CD8-positive, alpha-beta memory T cell (primary cell): Measurements from ENCODE around the gene CYP27A1. TPM values are rescaled to one million over a fixed set of nuclear protein-coding genes. Genes with fewer than 3 reads are reported as not detected.

Experiments used
- CTCF ChIA-PET: fragments of 350-600 bp; sonication (Branson Sonifier 250); formaldehyde crosslinking; loops from one replicate; lab custom pipeline; 2021; ENCODE audit warnings: antibody characterized with exemption; lab: Charles Lee
- POLR2A ChIA-PET: fragments of 350-600 bp; sonication (Branson Sonifier 250); formaldehyde crosslinking; loops from one replicate; lab custom pipeline; 2021; ENCODE audit warnings: antibody characterized with exemption; lab: Charles Lee
- DNase-seq, 5 donors: peaks; one replicate each; pipeline versions ENCODE4 v3.0.0 to v3.0.0-alpha.2; 2020 to 2022; ENCODE audit warnings: mixed read lengths in 1 of 5
- H3K27ac ChIP-seq: one replicate; pipeline ENCODE4 v1.7.0; 2013; ENCODE audit warnings: low read depth, mild to moderate bottlenecking, low read length, moderate library complexity
- H3K27me3 ChIP-seq: 2 replicates; pipeline ENCODE4 v1.7.0; 2013; ENCODE audit warnings: low read length, mild to moderate bottlenecking; ENCODE audit not compliant: insufficient read depth, poor library complexity, severe bottlenecking
- H3K36me3 ChIP-seq: 2 replicates; pipeline ENCODE4 v1.7.0; 2013; ENCODE audit warnings: mild to moderate bottlenecking, low read length, moderate library complexity; ENCODE audit not compliant: insufficient read depth
- H3K4me1 ChIP-seq: 2 replicates; pipeline ENCODE4 v1.7.0; 2013; ENCODE audit warnings: mild to moderate bottlenecking, low read length, moderate library complexity; ENCODE audit not compliant: insufficient read depth
- H3K4me3 ChIP-seq: 2 replicates; pipeline ENCODE4 v1.7.0; 2013; ENCODE audit warnings: mild to moderate bottlenecking, low read length
- H3K9me3 ChIP-seq: 2 replicates; pipeline ENCODE4 v1.7.0; 2013; ENCODE audit warnings: mild to moderate bottlenecking, low read length
- H3K27ac Mint-ChIP-seq, 8 donors: one replicate each; pipeline ENCODE4 v1.8.0; 2020 to 2021; ENCODE audit warnings: mixed read lengths in 8 of 8, mild to moderate bottlenecking in 6 of 8, inconsistent platforms in 3 of 8, moderate library complexity in 3 of 8
- H3K27me3 Mint-ChIP-seq, 2 donors: one replicate each; pipeline ENCODE4 v1.8.0; 2020 to 2021; ENCODE audit warnings: mixed read lengths in 2 of 2, mild to moderate bottlenecking in 1 of 2, moderate library complexity in 1 of 2
- H3K36me3 Mint-ChIP-seq, 3 donors: one replicate each; pipeline ENCODE4 v1.8.0; 2020 to 2021; ENCODE audit warnings: mixed read lengths in 3 of 3, inconsistent platforms in 1 of 3, mild to moderate bottlenecking in 1 of 3
- H3K4me1 Mint-ChIP-seq, 3 donors: one replicate each; pipeline ENCODE4 v1.8.0; 2020 to 2021; ENCODE audit warnings: mixed read lengths in 3 of 3, inconsistent platforms in 1 of 3, mild to moderate bottlenecking in 1 of 3
- H3K4me3 Mint-ChIP-seq, 7 donors: one replicate each; pipeline ENCODE4 v1.8.0; 2020 to 2021; ENCODE audit warnings: mixed read lengths in 7 of 7, mild to moderate bottlenecking in 6 of 7, moderate library complexity in 4 of 7, inconsistent platforms in 2 of 7
- H3K9me3 Mint-ChIP-seq, 5 donors: one replicate each; pipeline ENCODE4 v1.8.0; 2020 to 2022; ENCODE audit warnings: mixed read lengths in 5 of 5, mild to moderate bottlenecking in 3 of 5, moderate library complexity in 2 of 5, inconsistent platforms in 1 of 5
- polyA plus RNA-seq: library from polyadenylated mRNA; unstranded; fragments of 300-500 nt; fragmentation: Illumina TruSeq; gene quantifications from one replicate; pipeline ENCODE4 v1.2.3, GENCODE V29; 2021
- total RNA-seq, 2 experiments: library from RNA; stranded (reverse); gene quantifications; one replicate each; pipeline ENCODE4 v1.2.3, GENCODE V29; 2021

The CYP27A1 gene
- total and polyA plus RNA-seq, 3 experiments from 2014 or later, result 1.2 TPM; not detected in 1

DNA sequence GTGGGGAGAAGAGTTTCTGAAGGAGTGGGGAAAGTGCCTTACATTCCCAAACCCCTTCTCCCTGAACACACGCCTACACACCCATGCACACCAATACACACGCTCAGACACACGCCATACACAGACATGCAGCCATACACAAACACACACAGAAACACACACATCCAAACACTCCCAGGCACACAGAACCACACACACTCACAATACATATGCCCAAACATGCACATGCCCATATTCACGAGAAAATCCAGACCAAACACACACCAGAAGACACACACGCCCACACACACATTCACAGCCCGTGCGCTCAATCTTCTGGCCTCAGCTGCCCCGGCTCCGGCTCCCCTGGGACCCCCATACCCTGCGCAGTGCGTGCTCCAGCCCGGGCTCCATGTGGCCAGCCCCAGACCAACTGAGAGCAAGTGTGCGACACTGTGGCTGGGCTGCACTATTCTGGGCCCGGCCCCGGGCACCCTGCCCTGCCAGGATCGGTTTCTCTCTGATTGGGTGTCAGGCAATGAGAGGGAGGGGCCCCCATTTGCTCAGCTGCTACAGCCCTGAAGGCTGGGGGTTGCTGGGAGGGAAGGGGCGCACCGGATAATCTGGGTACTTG lies 49.5 kb downstream of the CYP27A1 start, which contains the start of gene PRKAG3:
TSS of gene PRKAG3 (minus strand) at position 426 of the 613 bp plus-strand sequence.
- Mint-ChIP-seq H3K4me1 (no peaks in the 10 kb centered on the region), H3K4me3 (no peak within 1 kb of the TSS), H3K27me3 (peaks cover 35 to 76% of the 10 kb centered on the region in 2 donors), H3K36me3 (no peaks in the 10 kb centered on the region), H3K9me3 (peaks cover 0 to 2% (median 0%) of the 10 kb centered on the region in 5 donors), H3K27ac (no peak within 1 kb of the TSS)
- Histone ChIP-seq H3K9me3 (no peaks in the 10 kb centered on the region), H3K4me3 (no peak within 1 kb of the TSS), H3K4me1 (no peaks in the 10 kb centered on the region), H3K27me3 (peaks cover 4% of the 10 kb centered on the region), H3K36me3 (no peaks in the 10 kb centered on the region), H3K27ac (no peak within 1 kb of the TSS)
- CTCF ChIA-PET, result no interaction called here
- POLR2A ChIA-PET, result no interaction called here
- no peak for DNase-seq

DNA sequence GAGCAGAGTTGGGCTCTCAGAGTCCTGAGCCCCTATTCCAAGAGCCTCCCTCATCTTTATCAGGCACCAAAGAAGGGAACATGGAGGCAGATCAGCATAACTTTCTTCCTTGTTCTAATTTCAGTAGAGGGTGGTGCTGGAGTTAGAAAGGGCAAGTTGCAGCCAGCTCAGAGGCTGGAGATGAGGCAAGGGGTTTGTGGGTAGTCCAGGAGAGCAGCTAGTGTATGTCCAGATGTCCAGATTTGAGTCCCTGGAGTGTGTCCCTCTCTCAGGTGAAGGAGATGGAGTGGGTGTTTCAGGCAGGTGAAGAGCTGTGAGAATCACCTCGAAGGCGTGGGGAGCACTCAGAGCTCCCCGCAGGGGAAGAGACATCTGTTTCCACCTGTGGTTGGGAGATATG lies 50.1 kb downstream of the CYP27A1 start:
- no peak overlapping the region for H3K4me3 Mint-ChIP-seq
- Histone ChIP-seq H3K9me3 (no peaks in the 10 kb centered on the region), H3K27me3 (peaks cover 4% of the 10 kb centered on the region), H3K4me1 (no peaks in the 10 kb centered on the region), H3K36me3 (no peaks in the 10 kb centered on the region), H3K4me3 (no peak overlapping the region), H3K27ac (no peak overlapping the region)
- CTCF ChIA-PET, result no interaction called here
- peaks cover 35 to 78% of the 10 kb centered on the region in 2 donors for H3K27me3 Mint-ChIP-seq
- H3K27ac Mint-ChIP-seq, result no peak overlapping the region
- no peaks in the 10 kb centered on the region for H3K4me1 Mint-ChIP-seq
- peaks cover 0 to 5% (median 2%) of the 10 kb centered on the region in 5 donors for H3K9me3 Mint-ChIP-seq
- DNase-seq, result no peak
- POLR2A ChIA-PET, result no interaction called here
- H3K36me3 Mint-ChIP-seq, result no peaks in the 10 kb centered on the region

DNA sequence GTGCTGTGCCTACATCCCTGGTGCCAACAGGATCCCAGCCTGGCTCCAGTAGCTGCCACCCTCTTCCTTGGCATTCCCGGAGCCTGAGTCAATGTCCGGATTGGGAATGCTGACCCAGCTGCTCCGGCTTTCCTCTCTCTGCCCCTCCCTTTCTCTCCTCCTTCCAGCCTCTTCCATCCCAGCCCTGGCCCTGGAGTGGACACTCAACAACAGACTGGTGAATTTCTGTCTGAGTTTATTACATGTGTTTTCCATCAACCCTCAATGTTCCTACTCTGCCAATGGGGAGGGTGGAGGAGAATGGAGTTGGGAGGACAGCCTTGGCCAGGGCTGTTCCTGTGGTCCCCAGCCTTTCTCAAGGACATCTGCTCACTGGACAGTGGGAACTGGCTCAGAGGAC lies 50.6 kb downstream of the CYP27A1 start:
- Histone ChIP-seq H3K4me3 (no peak overlapping the region), H3K36me3 (no peaks in the 10 kb centered on the region), H3K27me3 (peaks cover 4% of the 10 kb centered on the region), H3K4me1 (no peaks in the 10 kb centered on the region), H3K27ac (no peak overlapping the region), H3K9me3 (no peaks in the 10 kb centered on the region)
- H3K36me3 Mint-ChIP-seq, result peaks cover 0 to 2% (median 2%) of the 10 kb centered on the region in 3 donors
- ChIA-PET POLR2A (no interaction called here), CTCF (no interaction called here)
- no peak overlapping the region for H3K4me3 Mint-ChIP-seq
- H3K4me1 Mint-ChIP-seq, result no peaks in the 10 kb centered on the region
- peaks cover 0 to 10% (median 4%) of the 10 kb centered on the region in 5 donors for H3K9me3 Mint-ChIP-seq
- H3K27ac Mint-ChIP-seq, result no peak overlapping the region
- H3K27me3 Mint-ChIP-seq, result peaks cover 34 to 78% of the 10 kb centered on the region in 2 donors
- no peak for DNase-seq

DNA sequence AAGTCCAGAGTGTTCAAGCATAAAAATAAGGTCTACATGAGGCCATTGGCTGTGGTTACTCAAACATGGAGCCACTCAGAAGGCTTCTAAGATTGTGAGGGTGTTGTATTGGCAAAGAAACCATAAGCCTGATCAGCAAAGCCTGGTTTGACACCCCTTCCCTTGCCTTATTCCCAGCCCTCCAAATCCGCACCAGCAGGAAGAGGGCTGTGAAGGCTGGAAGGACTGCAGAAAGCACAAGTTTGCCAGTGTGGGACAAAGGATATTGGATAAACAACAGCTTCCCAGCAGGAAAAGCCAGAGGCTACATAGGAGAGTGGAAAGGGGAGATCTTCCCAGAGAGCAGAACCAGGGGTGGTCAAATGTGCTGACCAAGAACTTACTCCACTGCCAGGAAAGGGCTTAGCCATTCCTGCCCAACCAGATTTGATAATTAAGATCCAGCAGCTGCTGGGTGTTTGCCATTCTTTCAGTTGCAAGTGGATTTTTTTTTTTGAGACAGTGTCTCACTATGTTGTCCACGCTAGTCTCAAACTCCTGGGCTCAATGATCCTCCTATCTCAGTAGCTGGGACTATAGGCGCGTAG lies 51.2 kb downstream of the CYP27A1 start:
- CTCF ChIA-PET, result no interaction called here
- Histone ChIP-seq H3K4me1 (no peaks in the 10 kb centered on the region), H3K27ac (no peak overlapping the region), H3K9me3 (no peaks in the 10 kb centered on the region), H3K27me3 (peaks cover 4% of the 10 kb centered on the region), H3K36me3 (no peaks in the 10 kb centered on the region), H3K4me3 (no peak overlapping the region)
- peaks cover 4 to 16% (median 8%) of the 10 kb centered on the region in 5 donors for H3K9me3 Mint-ChIP-seq
- POLR2A ChIA-PET, result no interaction called here
- H3K4me3 Mint-ChIP-seq, result no peak overlapping the region
- H3K36me3 Mint-ChIP-seq, result peaks cover 0 to 8% (median 3%) of the 10 kb centered on the region in 3 donors
- H3K27me3 Mint-ChIP-seq, result peaks cover 37 to 80% of the 10 kb centered on the region in 2 donors
- no peak for DNase-seq
- H3K27ac Mint-ChIP-seq, result peak overlapping the region in 1 of 8 donors; percentile 31
- no peaks in the 10 kb centered on the region for H3K4me1 Mint-ChIP-seq

DNA sequence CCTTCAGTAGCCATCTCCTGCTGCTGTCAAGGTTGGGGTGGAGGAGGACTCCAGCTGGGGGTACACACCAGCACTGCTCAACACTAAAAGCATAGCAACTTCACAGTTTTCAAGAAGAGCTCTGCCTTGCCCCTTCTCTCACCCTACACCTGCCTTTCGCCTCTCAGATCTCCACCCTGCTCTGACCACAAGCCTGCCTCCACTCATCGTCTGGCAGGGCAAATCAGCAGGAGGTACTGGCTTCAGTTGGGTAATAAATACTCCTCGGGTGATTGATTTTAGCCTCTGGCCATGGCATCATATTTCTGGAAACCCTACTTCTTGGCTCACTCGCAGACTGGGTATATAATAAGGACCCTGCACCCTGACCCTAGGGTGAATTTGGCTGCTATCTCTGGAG lies 52.7 kb downstream of the CYP27A1 start:
- Mint-ChIP-seq H3K4me1 (no peaks in the 10 kb centered on the region), H3K9me3 (peaks cover 9 to 21% (median 10%) of the 10 kb centered on the region in 5 donors), H3K36me3 (peaks cover 0 to 9% (median 3%) of the 10 kb centered on the region in 3 donors), H3K27me3 (peaks cover 31 to 79% of the 10 kb centered on the region in 2 donors), H3K4me3 (no peak overlapping the region), H3K27ac (peak overlapping the region in 1 of 8 donors; percentile 66)
- Histone ChIP-seq H3K4me3 (no peak overlapping the region), H3K27ac (no peak overlapping the region), H3K36me3 (no peaks in the 10 kb centered on the region), H3K27me3 (peaks cover 4% of the 10 kb centered on the region), H3K9me3 (no peaks in the 10 kb centered on the region), H3K4me1 (no peaks in the 10 kb centered on the region)
- POLR2A ChIA-PET, result no interaction called here
- DNase-seq, result no peak
- CTCF ChIA-PET, result no interaction called here

DNA sequence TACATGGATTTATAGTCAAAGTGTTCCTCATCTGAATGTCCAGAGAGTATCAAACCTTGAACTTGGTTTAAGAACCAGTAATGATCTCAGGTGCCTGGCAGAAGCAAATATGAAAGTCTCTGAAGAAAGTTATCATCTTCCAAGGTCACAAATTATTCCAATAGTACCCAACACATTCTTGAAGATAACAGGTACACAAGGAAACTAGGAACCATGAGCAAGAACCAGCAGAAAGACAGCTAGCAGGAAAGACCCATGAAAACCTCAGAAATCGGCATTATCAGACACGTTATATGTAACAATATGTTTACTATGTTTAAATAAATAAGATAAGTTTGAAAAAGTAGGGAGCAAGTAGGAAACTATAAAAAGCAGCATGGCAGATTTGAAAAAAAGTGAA lies 55.5 kb downstream of the CYP27A1 start:
- Histone ChIP-seq H3K27me3 (peaks cover 4% of the 10 kb centered on the region), H3K9me3 (no peaks in the 10 kb centered on the region), H3K4me3 (no peak overlapping the region), H3K36me3 (no peaks in the 10 kb centered on the region), H3K27ac (no peak overlapping the region), H3K4me1 (no peaks in the 10 kb centered on the region)
- Mint-ChIP-seq H3K4me1 (no peaks in the 10 kb centered on the region), H3K36me3 (peaks cover 0 to 9% (median 3%) of the 10 kb centered on the region in 3 donors), H3K9me3 (peaks cover 9 to 20% (median 11%) of the 10 kb centered on the region in 5 donors), H3K4me3 (no peak overlapping the region), H3K27ac (no peak overlapping the region), H3K27me3 (peaks cover 36 to 74% of the 10 kb centered on the region in 2 donors)
- ChIA-PET POLR2A (no interaction called here), CTCF (interaction anchor here (1.6 kb wide), 1 partner anchor 127 kb away, joined by 4 read pairs; the partner anchor contains the start of gene TTLL4)
- no peak for DNase-seq

DNA sequence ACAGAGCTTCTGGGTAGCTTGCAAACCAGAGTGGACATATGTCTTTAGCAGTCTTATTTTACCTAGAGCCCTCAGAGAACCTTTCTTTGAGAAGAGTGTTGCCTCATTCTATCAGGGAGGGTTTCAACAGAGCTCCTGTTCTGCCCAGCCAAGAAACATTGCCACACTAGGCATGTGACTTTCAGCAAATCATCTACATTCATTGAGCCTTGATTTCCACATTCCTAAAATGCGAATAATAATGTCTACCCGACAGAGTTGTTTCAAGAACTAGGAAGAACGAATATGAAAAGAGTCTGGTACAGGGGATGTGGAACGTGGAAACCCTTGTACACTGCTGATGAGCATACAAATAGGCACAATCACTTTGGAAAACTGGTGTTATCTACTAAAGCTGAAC lies 57.5 kb downstream of the CYP27A1 start:
- ChIA-PET CTCF (no interaction called here), POLR2A (no interaction called here)
- Histone ChIP-seq H3K27me3 (no peaks in the 10 kb centered on the region), H3K4me3 (no peak overlapping the region), H3K9me3 (no peaks in the 10 kb centered on the region), H3K36me3 (no peaks in the 10 kb centered on the region), H3K27ac (no peak overlapping the region), H3K4me1 (no peaks in the 10 kb centered on the region)
- no peak for DNase-seq
- Mint-ChIP-seq H3K27me3 (peaks cover 32 to 64% of the 10 kb centered on the region in 2 donors), H3K9me3 (peaks cover 9 to 20% (median 12%) of the 10 kb centered on the region in 5 donors), H3K36me3 (peaks cover 0 to 9% (median 3%) of the 10 kb centered on the region in 3 donors), H3K4me1 (no peaks in the 10 kb centered on the region), H3K4me3 (no peak overlapping the region), H3K27ac (peak overlapping the region in 1 of 8 donors; percentile 1)

DNA sequence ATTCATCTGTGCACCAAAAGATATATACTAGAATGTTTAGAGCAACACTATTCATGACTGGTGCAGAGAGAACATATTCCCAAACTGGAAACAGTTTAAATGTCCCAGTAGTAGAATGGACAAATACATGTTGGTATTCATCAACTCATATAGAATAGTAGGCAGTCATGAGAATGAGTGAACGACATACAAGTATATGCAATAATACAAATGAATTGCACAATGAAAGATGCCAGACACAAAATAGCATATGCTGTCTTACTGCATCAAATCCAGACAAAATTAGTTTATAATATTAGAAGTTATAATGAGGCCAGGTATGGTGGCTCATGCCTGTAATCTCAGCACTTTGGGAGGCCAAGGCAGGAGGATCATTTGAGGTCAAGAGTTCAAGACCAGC lies 57.9 kb downstream of the CYP27A1 start:
- Histone ChIP-seq H3K36me3 (no peaks in the 10 kb centered on the region), H3K27ac (no peak overlapping the region), H3K4me1 (no peaks in the 10 kb centered on the region), H3K9me3 (no peaks in the 10 kb centered on the region), H3K4me3 (no peak overlapping the region), H3K27me3 (no peaks in the 10 kb centered on the region)
- Mint-ChIP-seq H3K27me3 (peaks cover 32 to 61% of the 10 kb centered on the region in 2 donors), H3K9me3 (peaks cover 9 to 20% (median 12%) of the 10 kb centered on the region in 5 donors), H3K27ac (no peak overlapping the region), H3K4me1 (no peaks in the 10 kb centered on the region), H3K4me3 (no peak overlapping the region), H3K36me3 (peaks cover 0 to 9% (median 3%) of the 10 kb centered on the region in 3 donors)
- DNase-seq, result no peak
- POLR2A ChIA-PET, result no interaction called here
- CTCF ChIA-PET, result no interaction called here
